Lower lobe of right lung (tissue), 2 donors: ENCODE results near the gene SMTNL2. TPM values are rescaled to one million over a fixed set of nuclear protein-coding genes. Genes with fewer than 3 reads are reported as not detected.

ENCODE experiments used
- ATAC-seq, 2 donors: fragments of 200-7000 bp; cut with Tn5 transposase; one replicate each; pipeline ENCODE4 v1.9.1; 2020 to 2022; ENCODE audit warnings: mild to moderate bottlenecking in 2 of 2, moderate library complexity in 2 of 2
- DNase-seq: peaks from one replicate; pipeline ENCODE4 v3.0.0-alpha.2; 2020
- H3K27ac ChIP-seq: fragments of 200-600 bp; one replicate; pipeline ENCODE4 v1.8.0; 2022
- H3K27me3 ChIP-seq: fragments of 200-600 bp; one replicate; pipeline ENCODE4 v1.8.0; 2022; ENCODE audit warnings: low read depth
- H3K36me3 ChIP-seq: fragments of 200-600 bp; one replicate; pipeline ENCODE4 v1.8.0; 2022; ENCODE audit warnings: mild to moderate bottlenecking
- H3K4me1 ChIP-seq: fragments of 200-600 bp; one replicate; pipeline ENCODE4 v1.8.0; 2022
- H3K4me3 ChIP-seq: fragments of 200-600 bp; one replicate; pipeline ENCODE4 v1.8.0; 2022; ENCODE audit warnings: mild to moderate bottlenecking
- H3K9me3 ChIP-seq: fragments of 200-600 bp; one replicate; pipeline ENCODE4 v1.8.0; 2022
- intact Hi-C: fragments of 100-400 bp; cut with DNase I; formaldehyde crosslinking; loops from one replicate; pipeline ENCODE4 v1.11.0; 2022
- total RNA-seq: library from RNA; stranded (reverse); fragmentation: NEBNext Ultra II Directional; extraction: Animal tissue kit (Norgen Biotek cat#: 25700); gene quantifications from one replicate; pipeline ENCODE4 v1.2.1, GENCODE V29; 2021
- TF ChIP-seq, protein P1 (sequence below): fragments of 200-600 bp; IDR thresholded peaks from one replicate; pipeline ENCODE4 v1.8.0; 2022; ENCODE audit warnings: antibody characterized with exemption, mild to moderate bottlenecking
- donor health status: DM: no; HTN: yes; CAD: no; lungs with severe emphysema.

The SMTNL2 gene
- total RNA-seq, 1 donor from 2014 or later, result 6.4 TPM

GRCh38 chr17:4557626-4558346 lies 26.5 kb upstream of the SMTNL2 start:
- H3K4me3 ChIP-seq, result no peak overlapping the region
- intact Hi-C loops, result no loop called here
- no peak overlapping the region for H3K27ac ChIP-seq
- H3K4me1 ChIP-seq, result peaks cover 34% of the 10 kb centered on the region
- ATAC-seq (no peak), DNase-seq (no peak)
- H3K27me3 ChIP-seq, result no peaks in the 10 kb centered on the region
- H3K9me3 ChIP-seq, result no peaks in the 10 kb centered on the region
- H3K36me3 ChIP-seq, result peaks cover 11% of the 10 kb centered on the region
- TF ChIP-seq, protein P1, sequence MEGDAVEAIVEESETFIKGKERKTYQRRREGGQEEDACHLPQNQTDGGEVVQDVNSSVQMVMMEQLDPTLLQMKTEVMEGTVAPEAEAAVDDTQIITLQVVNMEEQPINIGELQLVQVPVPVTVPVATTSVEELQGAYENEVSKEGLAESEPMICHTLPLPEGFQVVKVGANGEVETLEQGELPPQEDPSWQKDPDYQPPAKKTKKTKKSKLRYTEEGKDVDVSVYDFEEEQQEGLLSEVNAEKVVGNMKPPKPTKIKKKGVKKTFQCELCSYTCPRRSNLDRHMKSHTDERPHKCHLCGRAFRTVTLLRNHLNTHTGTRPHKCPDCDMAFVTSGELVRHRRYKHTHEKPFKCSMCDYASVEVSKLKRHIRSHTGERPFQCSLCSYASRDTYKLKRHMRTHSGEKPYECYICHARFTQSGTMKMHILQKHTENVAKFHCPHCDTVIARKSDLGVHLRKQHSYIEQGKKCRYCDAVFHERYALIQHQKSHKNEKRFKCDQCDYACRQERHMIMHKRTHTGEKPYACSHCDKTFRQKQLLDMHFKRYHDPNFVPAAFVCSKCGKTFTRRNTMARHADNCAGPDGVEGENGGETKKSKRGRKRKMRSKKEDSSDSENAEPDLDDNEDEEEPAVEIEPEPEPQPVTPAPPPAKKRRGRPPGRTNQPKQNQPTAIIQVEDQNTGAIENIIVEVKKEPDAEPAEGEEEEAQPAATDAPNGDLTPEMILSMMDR, result no peak

DNA sequence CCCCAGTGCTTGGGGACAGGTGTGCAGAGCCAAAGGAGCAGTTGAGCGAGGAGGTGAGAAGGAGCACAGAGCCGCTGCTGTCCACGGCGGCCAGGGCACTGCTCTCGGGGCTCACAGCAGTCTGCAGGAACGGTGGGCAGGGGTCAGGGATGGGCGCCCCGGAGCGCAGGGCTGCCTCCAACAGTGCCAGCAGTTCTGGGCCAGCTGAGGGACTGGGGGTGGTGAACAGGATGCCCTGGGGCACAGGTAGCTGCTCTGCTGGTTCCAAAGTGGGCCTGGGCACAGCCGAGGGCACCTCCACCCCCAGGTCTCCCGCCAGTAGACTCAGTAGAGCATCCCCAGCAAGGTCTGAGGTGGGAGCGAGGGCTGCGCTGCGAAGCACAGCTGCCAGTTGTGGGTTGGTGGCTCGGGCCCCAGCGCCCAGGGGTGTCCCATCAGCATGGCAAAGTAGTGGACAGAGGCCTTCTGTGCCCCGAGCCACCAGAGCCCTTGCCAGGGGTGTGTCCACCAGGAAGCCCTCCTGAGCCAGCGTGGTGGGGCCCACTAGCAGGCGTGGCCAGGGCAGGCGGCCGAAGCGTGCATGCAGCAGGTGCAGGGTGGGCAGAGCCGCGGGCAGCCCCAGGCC lies 25.9 kb upstream of the SMTNL2 start:
- Histone ChIP-seq H3K27me3 (no peaks in the 10 kb centered on the region), H3K27ac (no peak overlapping the region), H3K4me3 (no peak overlapping the region), H3K9me3 (no peaks in the 10 kb centered on the region), H3K4me1 (peaks cover 34% of the 10 kb centered on the region), H3K36me3 (peaks cover 5% of the 10 kb centered on the region)
- TF ChIP-seq, protein P1, result no peak
- no peak for ATAC-seq
- peak; percentile 44 for DNase-seq
- intact Hi-C loops, result no loop called here

- Histone ChIP-seq H3K9me3 (no peaks in the 10 kb centered on the region), H3K27me3 (no peaks in the 10 kb centered on the region), H3K36me3 (no peaks in the 10 kb centered on the region), H3K4me1 (peaks cover 26% of the 10 kb centered on the region), H3K27ac (no peak overlapping the region), H3K4me3 (peak overlapping the region; percentile 23)
- DNase-seq (peak; percentile 45), ATAC-seq (no peak)
- TF ChIP-seq, protein P1, result no peak
- intact Hi-C loops, result no loop called here
These were observed 25.1 kb upstream of the SMTNL2 start for GRCh38 chr17:4559139-4559791.

DNA sequence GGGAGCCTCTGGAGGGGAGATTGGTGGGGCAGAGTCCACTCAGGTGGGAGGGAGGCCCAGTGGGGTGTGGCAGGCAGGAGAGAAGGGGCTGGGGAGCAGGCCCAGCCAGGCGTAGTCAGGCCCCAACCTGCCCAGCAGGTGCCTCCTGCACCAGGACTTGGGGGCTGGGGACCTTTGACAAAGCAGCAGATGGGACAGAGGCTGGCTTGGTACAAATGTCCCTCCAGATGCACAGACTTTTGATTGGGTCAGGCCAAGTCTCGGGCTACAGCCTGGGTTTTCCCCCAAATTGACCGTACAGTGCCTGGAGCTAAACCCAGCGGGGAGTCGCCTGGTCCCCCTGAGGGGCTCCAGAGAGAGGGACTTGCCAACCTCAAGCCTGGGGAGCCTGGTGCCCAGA lies 24.4 kb upstream of the SMTNL2 start:
- TF ChIP-seq, protein P1, result no peak
- peaks cover 21% of the 10 kb centered on the region for H3K4me1 ChIP-seq
- DNase-seq (no peak), ATAC-seq (no peak)
- H3K9me3 ChIP-seq, result no peaks in the 10 kb centered on the region
- H3K4me3 ChIP-seq, result peak overlapping the region; percentile 23
- H3K27ac ChIP-seq, result no peak overlapping the region
- no peaks in the 10 kb centered on the region for H3K36me3 ChIP-seq
- H3K27me3 ChIP-seq, result no peaks in the 10 kb centered on the region
- intact Hi-C loops, result loop anchor here (10.0 kb wide), 1 partner anchor 65 kb away; no protein-coding TSS in a partner anchor

DNA sequence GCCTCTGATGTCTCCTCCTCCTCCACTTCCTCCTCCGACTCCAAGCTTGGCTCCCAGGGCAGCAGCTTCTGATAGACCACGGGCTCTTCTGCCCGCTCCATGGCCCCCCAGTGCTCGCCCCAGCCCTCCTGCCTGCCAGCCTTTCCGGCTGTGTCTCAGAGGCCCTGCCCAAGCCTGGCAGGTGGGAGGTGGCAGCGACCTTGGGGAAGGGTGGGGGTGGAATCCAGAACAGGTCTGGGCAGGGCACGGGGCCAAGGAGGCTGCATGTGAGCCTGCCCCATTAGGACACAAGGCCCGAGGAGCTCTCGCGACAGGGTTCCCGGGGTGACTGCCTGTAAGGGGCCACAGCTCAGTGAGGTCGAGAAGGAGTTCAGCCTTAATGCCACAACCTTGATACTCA lies 23.9 kb upstream of the SMTNL2 start, which contains the start of gene GGT6:
GGT6 (minus strand) TSS at position 157 of the 400 bp plus-strand sequence; CDS start at position 101, 56 bp downstream.
- H3K4me3 ChIP-seq, result peak within 1 kb of the TSS; percentile 23
- ATAC-seq, result peak; percentile 71 to 75

More for the DNA sequence above, 23.9 kb upstream of the SMTNL2 start, which contains the start of gene GGT6:
- intact Hi-C loops, result loop anchor here (10.0 kb wide), 1 partner anchor 64 kb away; no protein-coding TSS in a partner anchor
- H3K36me3 ChIP-seq, result no peaks in the 10 kb centered on the region
- DNase-seq, result peak; percentile 82
- H3K27ac ChIP-seq, result no peak within 1 kb of the TSS
- no peaks in the 10 kb centered on the region for H3K9me3 ChIP-seq
- TF ChIP-seq, protein P1, result no peak
- H3K4me1 ChIP-seq, result peaks cover 24% of the 10 kb centered on the region
- no peaks in the 10 kb centered on the region for H3K27me3 ChIP-seq
